HFF-Myc (cell line): Measurements from ENCODE around the gene HTD2.

Source experiments
- DNase-seq: peaks from one replicate; pipeline ENCODE4 v3.0.0-alpha.2; 2011; ENCODE audit warnings: low read depth; ENCODE audit errors: extremely low read depth
- H3K4me3 ChIP-seq: replicated peaks from 2 replicates; pipeline ENCODE4 v1.5.1; 2011; ENCODE audit warnings: low read depth, mild to moderate bottlenecking, control low read depth, low read length
- CTCF ChIP-seq: IDR thresholded peaks from 2 replicates; pipeline ENCODE4 v1.5.1; 2012; ENCODE audit warnings: mild to moderate bottlenecking, low read depth, low read length, control low read depth; ENCODE audit errors: missing control alignments

The HTD2 gene

GRCh38 chr3:58307639-58308215, 1.4 kb downstream of the HTD2 start:
- DNase-seq, result peak; percentile 32
- peak; percentile 48 for TF ChIP-seq CTCF
- peak overlapping the region; percentile 97 for H3K4me3 ChIP-seq

- DNase-seq, result no peak
- TF ChIP-seq CTCF, result no peak
- no peak overlapping the region for H3K4me3 ChIP-seq
Observed at GRCh38 chr3:58308728-58309127, 2.4 kb downstream of the HTD2 start.

- TF ChIP-seq CTCF, result no peak
- DNase-seq, result no peak
- H3K4me3 ChIP-seq, result no peak overlapping the region
Observed at GRCh38 chr3:58317811-58318210, 11.5 kb downstream of the HTD2 start.

- TF ChIP-seq CTCF, result no peak
- no peak overlapping the region for H3K4me3 ChIP-seq
- DNase-seq, result no peak
Observed at GRCh38 chr3:58321791-58322190, 15.5 kb downstream of the HTD2 start.

GRCh38 chr3:58322793-58323192, 16.5 kb downstream of the HTD2 start:
- no peak for DNase-seq
- TF ChIP-seq CTCF, result no peak
- H3K4me3 ChIP-seq, result no peak overlapping the region

GRCh38 chr3:58323529-58324390, 17.4 kb downstream of the HTD2 start:
- DNase-seq, result no peak
- TF ChIP-seq CTCF, result no peak
- H3K4me3 ChIP-seq, result no peak overlapping the region
